Measurements from ENCODE around the gene MTHFD1L.

DNA sequence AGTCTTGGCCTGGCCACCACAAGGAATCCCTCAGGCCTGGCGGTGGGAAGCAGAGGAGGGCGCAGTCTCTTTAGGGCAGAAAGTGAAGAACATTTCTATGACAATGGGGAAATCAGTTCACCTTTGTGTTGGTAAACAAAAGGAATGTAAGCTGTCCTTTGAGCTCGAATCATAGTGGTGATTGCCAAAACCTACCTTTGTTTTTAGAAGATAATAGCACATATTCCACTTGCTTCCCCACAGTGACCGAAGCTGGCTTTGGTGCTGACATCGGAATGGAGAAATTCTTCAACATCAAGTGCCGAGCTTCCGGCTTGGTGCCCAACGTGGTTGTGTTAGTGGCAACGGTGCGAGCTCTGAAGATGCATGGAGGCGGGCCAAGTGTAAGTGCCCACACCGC, 144.1 kb downstream of the MTHFD1L start:
- no peak for TF ChIP-seq POLR2A (IDR thresholded peaks at IDR 0.05)
- TF ChIP-seq, protein P1, sequence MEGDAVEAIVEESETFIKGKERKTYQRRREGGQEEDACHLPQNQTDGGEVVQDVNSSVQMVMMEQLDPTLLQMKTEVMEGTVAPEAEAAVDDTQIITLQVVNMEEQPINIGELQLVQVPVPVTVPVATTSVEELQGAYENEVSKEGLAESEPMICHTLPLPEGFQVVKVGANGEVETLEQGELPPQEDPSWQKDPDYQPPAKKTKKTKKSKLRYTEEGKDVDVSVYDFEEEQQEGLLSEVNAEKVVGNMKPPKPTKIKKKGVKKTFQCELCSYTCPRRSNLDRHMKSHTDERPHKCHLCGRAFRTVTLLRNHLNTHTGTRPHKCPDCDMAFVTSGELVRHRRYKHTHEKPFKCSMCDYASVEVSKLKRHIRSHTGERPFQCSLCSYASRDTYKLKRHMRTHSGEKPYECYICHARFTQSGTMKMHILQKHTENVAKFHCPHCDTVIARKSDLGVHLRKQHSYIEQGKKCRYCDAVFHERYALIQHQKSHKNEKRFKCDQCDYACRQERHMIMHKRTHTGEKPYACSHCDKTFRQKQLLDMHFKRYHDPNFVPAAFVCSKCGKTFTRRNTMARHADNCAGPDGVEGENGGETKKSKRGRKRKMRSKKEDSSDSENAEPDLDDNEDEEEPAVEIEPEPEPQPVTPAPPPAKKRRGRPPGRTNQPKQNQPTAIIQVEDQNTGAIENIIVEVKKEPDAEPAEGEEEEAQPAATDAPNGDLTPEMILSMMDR (IDR thresholded peaks at IDR 0.05 in 8 of 11, conservative IDR thresholded peaks at IDR 0.05 in 3 of 11), result no peak
- TF ChIP-seq POLR2AphosphoS5 (IDR thresholded peaks at IDR 0.05), result no peak
